GM18511 (cell line): ENCODE measurements around the gene GPC3.
"Not testable (repeated sequence)": the region's sequence is repeated elsewhere in the genome, so short reads cannot be mapped to it uniquely, and the experiment has no call there.

ENCODE experiments used
- ATAC-seq: cut with Tn5 transposase; IDR thresholded peaks from one replicate; pipeline ENCODE4 v1.9.1; 2021; ENCODE audit warnings: mild to moderate bottlenecking, moderate library complexity; ENCODE audit not compliant: unreplicated experiment

GPC3 gene

DNA sequence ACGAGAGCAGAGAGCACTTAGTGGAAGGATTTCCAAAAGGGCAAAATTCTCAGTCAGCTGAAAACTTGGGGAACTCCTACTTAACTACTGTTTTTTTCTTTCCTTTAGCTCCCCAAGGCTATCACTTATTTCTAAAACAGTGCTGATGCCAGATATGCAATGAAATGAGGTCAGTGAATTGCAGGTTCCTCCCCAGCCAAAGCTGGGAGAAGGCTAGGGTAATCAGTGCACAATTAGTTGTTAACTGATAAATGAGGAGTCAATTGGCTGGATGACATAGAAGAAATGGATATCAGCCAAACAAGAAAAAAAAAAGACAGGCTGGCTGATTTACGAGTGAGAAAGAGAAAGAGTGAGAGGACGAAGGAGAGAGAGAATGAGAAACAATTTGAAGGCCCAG, 195.6 kb downstream of the GPC3 start:
- no peak for ATAC-seq

- no peak for ATAC-seq
Observed at GRCh38 chrX:133786382-133786781, 199.0 kb downstream of the GPC3 start.

- ATAC-seq: peak; percentile 78
Observed at GRCh38 chrX:133783274-133783673, 202.1 kb downstream of the GPC3 start.

DNA sequence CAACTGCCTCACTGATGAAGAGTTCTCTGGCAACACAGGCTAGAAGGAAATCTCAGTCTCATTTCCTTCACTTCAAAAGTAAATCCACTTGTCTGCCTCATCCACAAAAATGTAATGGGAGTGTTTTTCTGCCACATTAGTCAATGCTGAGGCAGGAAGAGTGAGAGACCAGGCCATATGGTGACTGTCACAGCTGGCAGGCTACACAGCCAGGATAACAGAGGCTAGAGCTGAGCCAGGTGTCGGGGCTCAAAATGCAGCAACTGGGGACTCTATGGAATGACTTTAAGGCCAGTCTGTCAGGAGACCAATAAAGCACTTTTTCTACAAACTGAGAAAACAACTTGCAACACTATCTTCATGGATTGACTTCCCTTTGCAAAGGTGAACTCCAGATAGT, 204.2 kb downstream of the GPC3 start:
- ATAC-seq: no peak

DNA sequence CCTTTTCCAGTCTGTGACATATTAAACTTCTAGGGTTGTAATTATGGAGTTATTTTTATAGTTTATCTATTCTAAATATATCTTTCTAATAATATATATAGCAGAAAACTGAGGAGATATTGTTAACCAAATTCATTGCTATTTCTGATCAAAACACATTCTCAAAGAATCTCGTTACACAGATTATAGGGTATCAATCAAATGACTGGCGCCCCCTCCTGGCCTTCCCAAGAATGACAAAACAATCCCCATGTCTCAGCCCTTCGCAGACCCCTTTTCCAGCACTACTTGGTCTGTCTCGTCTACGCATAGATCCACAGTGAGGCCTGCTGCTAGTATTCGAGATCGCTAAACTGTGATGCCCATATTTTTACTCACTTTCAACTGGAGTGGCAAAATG, 209.3 kb downstream of the GPC3 start:
- ATAC-seq: no peak

DNA sequence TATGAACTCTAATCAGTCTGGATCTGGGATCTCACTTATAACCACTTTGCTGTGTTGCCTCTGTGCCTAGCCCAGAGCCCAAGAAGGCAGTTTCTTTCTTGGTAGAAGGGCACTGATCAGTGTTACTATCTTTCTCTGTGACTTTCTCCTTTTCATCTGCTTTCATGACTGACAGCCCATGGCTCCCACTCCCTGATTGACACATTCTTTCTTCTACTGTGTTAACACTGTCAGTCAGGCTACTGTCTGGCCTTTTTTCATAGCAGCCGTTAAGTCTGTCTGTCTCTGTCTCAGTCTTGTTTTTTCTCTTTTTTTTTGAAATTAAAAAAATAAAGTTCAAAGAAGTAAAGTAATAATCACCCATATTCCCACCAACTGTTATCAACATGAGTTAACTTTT, 210.6 kb downstream of the GPC3 start:
- ATAC-seq: no peak

DNA sequence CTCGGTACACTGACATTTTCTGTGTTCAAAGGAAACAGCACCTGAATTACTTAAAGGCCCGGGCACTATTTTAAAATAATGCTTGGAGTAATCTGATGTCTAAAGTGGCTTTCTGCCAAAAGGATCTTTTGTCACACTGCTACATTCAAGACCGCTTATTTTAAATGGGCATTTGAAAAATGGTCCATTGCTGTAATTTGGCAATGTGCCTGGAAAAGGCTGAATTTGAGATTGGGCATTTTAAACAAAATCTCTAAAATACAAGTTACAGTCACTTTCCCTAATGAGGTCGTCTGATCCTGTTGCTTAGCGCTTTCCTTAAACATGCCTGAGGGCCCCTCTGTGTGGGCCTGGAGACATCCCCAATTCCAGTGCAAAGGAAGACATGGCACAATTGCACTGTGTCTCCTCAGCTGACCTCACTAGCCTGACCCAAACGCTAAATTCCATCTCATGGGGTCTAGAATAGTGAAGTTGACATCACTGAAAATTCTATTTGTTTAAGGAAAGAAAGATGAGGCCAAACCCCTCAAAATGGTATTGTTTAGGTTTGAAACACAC, 214.2 kb downstream of the GPC3 start:
- ATAC-seq: no peak

DNA sequence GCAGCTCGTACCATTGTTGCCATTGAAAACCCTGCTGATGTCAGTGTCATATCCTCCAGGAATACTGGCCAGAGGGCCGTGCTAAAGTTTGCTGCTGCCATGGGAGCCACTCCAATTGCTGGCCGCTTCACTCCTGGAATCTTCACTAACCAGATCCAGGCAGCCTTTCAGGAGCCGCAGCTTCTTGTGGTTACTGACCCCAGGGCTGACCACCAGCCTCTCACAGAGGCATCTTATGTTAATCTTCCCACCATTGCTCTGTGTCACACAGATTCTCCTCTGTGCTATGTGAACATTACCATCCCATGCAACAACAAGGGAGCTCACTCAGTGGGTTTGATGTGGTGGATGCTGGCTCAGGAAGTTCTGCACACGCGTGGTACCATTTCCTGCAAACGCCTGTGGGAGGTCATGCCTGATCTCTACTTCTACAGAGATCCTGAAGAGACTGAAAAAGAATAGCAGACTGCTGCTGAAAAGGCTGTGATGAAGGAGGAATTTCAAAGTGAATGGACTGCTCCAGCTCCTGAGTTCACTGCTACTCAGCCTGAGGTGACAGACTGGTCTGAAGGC, 222.3 kb downstream of the GPC3 start:
- not testable (repeated sequence) for ATAC-seq

- ATAC-seq: no peak
Observed at GRCh38 chrX:133754657-133755056, 230.7 kb downstream of the GPC3 start.

GRCh38 chrX:133749951-133750350, 235.4 kb downstream of the GPC3 start:
- no peak for ATAC-seq

GRCh38 chrX:133749370-133749769, 236.0 kb downstream of the GPC3 start:
- ATAC-seq: no peak

GRCh38 chrX:133747196-133747595, 238.2 kb downstream of the GPC3 start:
- ATAC-seq: no peak

DNA sequence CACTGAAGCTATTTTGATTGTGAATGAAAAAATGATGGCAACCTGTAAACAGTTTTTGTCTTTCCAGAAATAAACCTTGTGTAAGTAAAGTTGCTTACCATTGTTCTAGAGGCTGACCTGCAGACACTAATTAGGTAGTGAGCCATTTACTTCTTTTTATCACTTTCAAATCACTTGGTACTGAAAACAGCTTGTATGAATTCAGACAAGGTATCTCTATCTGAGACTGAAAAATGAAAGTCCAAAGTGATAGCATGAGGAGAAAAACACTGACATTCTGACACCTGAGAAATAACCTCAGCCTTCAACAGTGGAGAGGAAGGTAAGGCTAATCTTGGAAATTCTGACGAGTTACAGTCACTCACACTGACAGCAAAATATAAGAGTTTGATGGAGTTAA, 238.8 kb downstream of the GPC3 start:
- peak; percentile 46 for ATAC-seq

DNA sequence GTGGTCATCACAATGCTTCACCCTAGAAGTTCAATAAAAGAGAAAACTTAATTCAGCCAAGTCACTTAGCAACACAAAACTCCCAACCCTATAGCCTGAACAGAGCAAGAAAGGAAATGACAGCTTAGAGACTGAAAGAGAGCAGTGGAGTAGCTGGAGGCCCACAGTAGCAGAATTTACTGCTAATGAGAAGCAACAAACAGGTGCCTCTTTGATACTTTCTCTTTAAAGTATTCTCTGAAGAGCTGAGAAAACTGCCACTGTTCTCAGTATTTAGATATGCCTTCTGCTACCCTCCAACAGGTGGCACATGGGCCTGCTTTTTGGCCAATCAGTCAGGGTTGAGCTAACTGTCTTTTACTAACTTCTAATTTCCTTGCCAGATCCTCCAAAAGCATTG, 240.0 kb downstream of the GPC3 start:
- ATAC-seq: peak; percentile 79

- no peak for ATAC-seq
Observed at GRCh38 chrX:133742602-133743305, 242.6 kb downstream of the GPC3 start.

DNA sequence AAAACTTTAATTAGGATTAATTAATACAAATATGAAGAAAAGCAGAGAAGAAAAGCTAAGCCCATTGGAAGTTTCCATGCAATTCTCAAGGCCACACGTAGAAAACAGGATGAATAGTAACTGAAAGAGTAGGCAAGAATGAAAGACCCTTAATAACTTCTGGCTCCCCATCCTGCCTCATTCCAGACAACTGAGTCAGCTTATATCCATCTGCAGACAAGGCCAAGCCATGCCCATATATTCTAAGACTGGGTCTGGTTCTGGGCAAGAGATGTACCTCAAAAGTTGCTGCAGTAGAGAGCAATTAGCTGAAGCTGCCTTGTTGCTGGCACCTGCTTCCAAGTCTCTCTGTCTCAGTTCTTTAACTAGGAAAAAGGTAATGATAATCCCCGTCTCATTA, 244.1 kb downstream of the GPC3 start:
- ATAC-seq: no peak

DNA sequence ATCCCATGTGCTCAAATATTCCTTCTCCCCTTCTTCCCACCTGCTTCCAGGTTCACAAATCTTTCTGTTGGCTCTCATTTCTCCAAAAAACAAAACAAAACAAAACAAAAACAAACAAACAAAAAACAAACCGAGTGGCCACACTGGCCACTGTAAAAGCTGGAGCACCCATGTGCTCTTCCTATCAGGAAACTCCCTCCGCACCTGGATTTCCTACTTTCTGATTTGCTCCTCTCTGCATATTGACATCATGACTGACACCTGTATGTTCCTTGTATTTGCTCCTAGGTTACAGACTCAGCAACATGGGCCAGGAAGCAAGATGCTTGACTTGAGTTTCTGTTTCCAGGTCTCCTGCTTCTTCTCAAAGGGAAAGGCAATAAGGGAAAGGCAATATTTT, 258.8 kb downstream of the GPC3 start:
- no peak for ATAC-seq

DNA sequence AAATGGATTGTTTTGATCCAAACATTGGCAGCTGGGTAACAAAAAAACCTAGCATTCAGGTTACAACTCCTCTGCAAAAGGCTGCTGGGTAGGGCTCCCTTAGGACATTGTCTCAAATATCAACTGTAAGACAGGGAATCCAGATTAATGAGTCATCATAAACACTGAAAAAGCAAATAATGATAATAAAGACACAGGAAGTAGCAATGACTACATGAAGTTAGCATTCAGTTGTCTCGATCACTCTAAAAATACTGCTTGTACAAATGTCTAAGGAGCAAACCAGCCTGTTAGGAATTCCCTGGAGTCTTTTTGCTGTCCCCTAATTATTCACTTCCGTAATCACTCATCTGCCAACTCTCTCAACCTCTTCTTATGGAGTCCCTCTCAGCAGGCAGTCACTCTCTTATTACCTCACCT, 259.2 kb downstream of the GPC3 start:
- no peak for ATAC-seq

DNA sequence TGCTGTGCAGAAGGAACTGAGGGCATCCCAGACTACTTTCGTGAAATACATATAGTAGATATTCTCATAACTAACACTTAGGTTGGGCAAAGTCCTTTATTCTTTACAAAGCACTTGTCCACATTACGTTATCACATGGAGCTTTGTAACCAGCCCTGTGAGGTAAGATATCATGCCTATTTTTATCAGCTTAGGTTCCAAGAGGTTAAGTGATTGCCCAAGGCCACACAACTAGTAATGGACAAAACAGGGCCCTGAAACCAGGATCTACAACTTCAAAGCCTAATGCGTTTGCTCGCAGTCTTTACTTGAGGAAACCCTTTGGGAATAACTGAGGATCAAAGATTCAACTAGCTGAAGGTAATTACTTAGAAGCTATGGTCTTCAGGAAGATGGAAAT, 261.5 kb downstream of the GPC3 start:
- ATAC-seq: no peak

DNA sequence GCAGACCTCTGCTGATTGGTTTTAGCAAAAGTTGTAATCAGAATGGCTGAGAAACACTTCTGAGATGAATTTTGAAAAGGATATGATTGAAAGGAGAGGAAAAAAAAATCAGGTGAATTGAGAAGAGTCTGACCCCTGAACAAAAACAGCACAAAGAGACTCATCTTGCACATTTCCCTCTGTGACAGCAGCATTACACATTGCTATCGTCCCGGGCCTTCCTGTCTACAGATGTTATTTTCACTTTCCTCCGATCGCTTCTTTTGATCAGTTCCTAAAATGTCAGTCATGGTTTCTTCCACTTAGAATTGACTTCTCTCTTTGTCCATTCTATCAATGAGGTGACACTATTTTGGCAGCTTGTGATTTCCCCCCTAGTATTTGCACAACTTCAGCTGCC, 262.6 kb downstream of the GPC3 start:
- no peak for ATAC-seq

DNA sequence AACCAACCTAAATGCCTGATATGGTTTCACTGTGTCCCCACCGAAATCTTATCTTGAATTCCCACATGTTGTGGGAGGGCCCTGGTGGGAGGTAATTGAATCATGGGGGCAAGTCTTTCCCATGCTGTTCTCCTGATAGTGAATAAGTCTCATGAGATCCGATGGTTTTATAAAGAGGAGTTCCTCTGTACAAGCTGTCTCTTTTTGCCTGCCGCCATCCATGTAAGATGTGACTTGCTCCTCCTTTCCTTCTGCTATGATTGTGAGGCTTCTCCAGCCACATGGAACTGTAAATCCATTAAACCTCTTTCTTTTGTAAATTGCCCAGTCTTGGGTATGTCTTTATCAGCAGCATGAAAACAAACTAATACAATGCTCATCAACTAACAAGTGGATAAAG, 265.1 kb downstream of the GPC3 start:
- ATAC-seq: not testable (repeated sequence)

- no peak for ATAC-seq
Observed at GRCh38 chrX:133715715-133716114, 269.7 kb downstream of the GPC3 start.

DNA sequence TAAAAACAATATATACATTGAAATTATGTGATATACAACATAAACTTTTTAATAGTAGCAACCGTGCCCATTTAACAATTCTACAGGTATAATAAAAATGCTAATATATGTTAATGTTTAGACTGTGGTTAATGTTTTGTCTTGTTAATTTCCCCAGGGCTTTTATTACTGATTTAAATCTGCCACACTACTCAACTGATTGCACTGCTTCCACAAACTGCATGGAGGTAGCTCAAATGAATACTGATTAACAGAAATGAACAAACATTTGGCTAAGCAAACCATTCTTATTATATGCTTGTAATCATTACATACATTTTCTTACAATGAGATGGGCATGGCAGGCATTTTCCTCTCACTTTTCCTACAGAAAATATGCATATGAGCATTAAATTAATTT, 275.9 kb downstream of the GPC3 start:
- no peak for ATAC-seq
